D721Med (cell line): ENCODE results near the gene ZFAND2A.
"Not testable (repeated sequence)": the region's sequence is repeated elsewhere in the genome, so short reads cannot be mapped to it uniquely, and the experiment has no call there.

ENCODE experiments used
- DNase-seq: peaks from one replicate; pipeline ENCODE4 v3.0.0; 2011; ENCODE audit warnings: low spot score; ENCODE audit not compliant: insufficient read length
- FAIRE-seq: peaks from 2 replicates; lab custom pipeline; 2011; peaks lifted over from hg19 to GRCh38; lab: Jason Lieb, UNC
- CTCF ChIP-seq: IDR thresholded peaks from 2 replicates; pipeline ENCODE4 v1.5.1; 2012; ENCODE audit warnings: mild to moderate bottlenecking, control low read depth; ENCODE audit not compliant: insufficient read depth; ENCODE audit errors: missing control alignments

The ZFAND2A gene

GRCh38 chr7:1120791-1121190 is 39.2 kb downstream of the ZFAND2A start:
- FAIRE-seq (no peak), DNase-seq (no peak)
- no peak for TF ChIP-seq CTCF

GRCh38 chr7:1119201-1119600 is 40.8 kb downstream of the ZFAND2A start:
- no peak for FAIRE-seq
- no peak for DNase-seq
- no peak for TF ChIP-seq CTCF

GRCh38 chr7:1117321-1117928 is 42.6 kb downstream of the ZFAND2A start:
- DNase-seq (no peak), FAIRE-seq (no peak)
- no peak for TF ChIP-seq CTCF

GRCh38 chr7:1116383-1117008 is 43.5 kb downstream of the ZFAND2A start:
- FAIRE-seq, DNase-seq: not testable (repeated sequence)

GRCh38 chr7:1115171-1116045 is 44.6 kb downstream of the ZFAND2A start:
- not testable (repeated sequence) for DNase-seq, FAIRE-seq

- FAIRE-seq, result no peak
- no peak for TF ChIP-seq CTCF
- DNase-seq, result no peak
Measured at GRCh38 chr7:1114505-1114904, 45.5 kb downstream of the ZFAND2A start.

GRCh38 chr7:1114088-1114487 is 45.9 kb downstream of the ZFAND2A start:
- FAIRE-seq (no peak), DNase-seq (no peak)
- no peak for TF ChIP-seq CTCF

GRCh38 chr7:1113548-1113885 is 46.5 kb downstream of the ZFAND2A start:
- no peak for TF ChIP-seq CTCF
- FAIRE-seq (no peak), DNase-seq (no peak)
